AG04450 (cell line): ENCODE results near the gene GPR157. TPM values are rescaled to one million over a fixed set of nuclear protein-coding genes. Genes with fewer than 3 reads are reported as not detected.
"Not testable (repeated sequence)": the region's sequence is repeated elsewhere in the genome, so short reads cannot be mapped to it uniquely, and the experiment has no call there.

Source experiments
- CTCF ChIA-PET: fragments of 300-600, 350-600 bp; formaldehyde crosslinking; extraction: SDS; loops from one replicate; lab custom pipeline; 2022; ENCODE audit warnings: antibody characterized with exemption, inconsistent platforms; lab: Charles Lee
- POLR2A ChIA-PET: fragments of 350-600 bp; formaldehyde crosslinking; extraction: SDS; loops from one replicate; lab custom pipeline; 2021; ENCODE audit warnings: antibody characterized with exemption, inconsistent platforms; lab: Yijun Ruan, JAX
- DNase-seq: peaks from one replicate; pipeline ENCODE4 v3.0.0-alpha.2; 2011; ENCODE audit warnings: low read depth, low spot score
- H3K27ac ChIP-seq: one replicate; pipeline ENCODE4 v1.5.1; 2012; ENCODE audit warnings: low read depth, low read length, control low read depth
- H3K27me3 ChIP-seq: one replicate; pipeline ENCODE4 v1.6.0; 2012; ENCODE audit warnings: low read length; ENCODE audit not compliant: control insufficient read depth, insufficient read depth
- H3K4me3 ChIP-seq: 2 replicates; pipeline ENCODE4 v1.5.1; 2011; ENCODE audit warnings: mild to moderate bottlenecking, low read depth, low read length, control low read depth
- H3K9me3 ChIP-seq: 2 replicates; pipeline ENCODE4 v1.5.1; 2012; ENCODE audit warnings: low read length; ENCODE audit not compliant: control insufficient read depth, insufficient read depth
- CTCF ChIP-seq: IDR thresholded peaks from 2 replicates; pipeline ENCODE4 v1.5.1; 2011; ENCODE audit warnings: low read depth, low read length, control low read depth, inconsistent platforms
- polyA plus RNA-seq: library from polyadenylated mRNA; depleted of rRNA; stranded (reverse); fragments of >200 nt; gene quantifications from 2 replicates; pipeline ENCODE4 v1.2.3, GENCODE V29; 2011

The GPR157 gene
- polyA plus RNA-seq, 1 experiment: 1.1 TPM

- DNase-seq: no peak
- ChIA-PET CTCF (interaction anchor here (1.3 kb wide), 1 partner anchor 90 kb away, joined by 9 read pairs; no protein-coding TSS in a partner anchor), POLR2A (no interaction called here)
Measured at GRCh38 chr1:9095818-9096217, 33.1 kb downstream of the GPR157 start.

DNA sequence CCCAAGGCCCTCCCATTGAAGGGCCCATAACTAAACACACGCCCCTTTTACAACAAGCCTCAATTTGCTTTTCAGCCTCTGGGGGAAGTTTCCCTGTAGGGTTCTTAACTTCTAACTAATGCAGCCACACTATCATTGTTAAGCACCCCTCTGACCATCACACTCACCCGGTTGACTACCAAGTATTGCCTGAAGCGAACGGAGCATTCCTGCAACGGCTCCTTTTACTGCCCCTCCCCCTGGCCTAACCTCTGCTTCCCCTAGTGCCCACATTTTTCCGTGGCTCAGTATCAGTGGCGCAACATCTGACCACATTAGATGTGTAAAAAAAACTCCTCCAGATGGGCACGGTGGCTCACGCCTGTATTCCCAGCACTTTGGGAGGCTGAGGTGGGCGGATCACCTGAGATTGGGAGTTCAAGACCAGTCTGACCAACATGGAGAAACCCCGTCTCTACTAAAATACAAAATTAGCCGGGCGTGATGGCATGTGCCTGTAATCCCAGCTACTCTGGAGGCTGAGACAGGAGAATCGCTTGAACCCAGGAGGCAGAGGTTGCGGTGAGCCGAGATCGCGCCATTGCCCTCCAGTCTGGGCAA lies 34.8 kb downstream of the GPR157 start:
- DNase-seq, H3K27ac ChIP-seq, H3K4me3 ChIP-seq, H3K9me3 ChIP-seq, POLR2A ChIA-PET: not testable (repeated sequence)
- CTCF ChIA-PET: interaction anchor here (1.1 kb wide), 1 partner anchor 8 kb away, joined by 5 read pairs; no protein-coding TSS in a partner anchor
- H3K27me3 ChIP-seq: peaks cover 36% of the 10 kb centered on the region

More at GRCh38 chr1:9095818-9096217, 33.1 kb downstream of the GPR157 start:
- Histone ChIP-seq H3K9me3 (peaks cover 8% of the 10 kb centered on the region; the same call in 1 of the 2 replicates), H3K27ac (no peak overlapping the region), H3K27me3 (peaks cover 28% of the 10 kb centered on the region), H3K4me3 (no peak overlapping the region)
- TF ChIP-seq CTCF: no peak

GRCh38 chr1:9093581-9093980 lies 35.3 kb downstream of the GPR157 start:
- no peak overlapping the region for H3K27ac ChIP-seq
- CTCF ChIA-PET: interaction anchor here (1.1 to 1.4 kb wide), 2 partner anchors 8 to 88 kb away, joined by 4 to 5 read pairs; no protein-coding TSS in a partner anchor
- TF ChIP-seq CTCF: no peak
- POLR2A ChIA-PET: no interaction called here
- peaks cover 38% of the 10 kb centered on the region for H3K27me3 ChIP-seq
- H3K9me3 ChIP-seq: peaks cover 8% of the 10 kb centered on the region; the same call in 1 of the 2 replicates
- H3K4me3 ChIP-seq: no peak overlapping the region
- DNase-seq: no peak

GRCh38 chr1:9093091-9093490 lies 35.8 kb downstream of the GPR157 start:
- H3K9me3 ChIP-seq: peaks cover 8% of the 10 kb centered on the region; the same call in 1 of the 2 replicates
- no peak for TF ChIP-seq CTCF
- H3K4me3 ChIP-seq: no peak overlapping the region
- H3K27ac ChIP-seq: no peak overlapping the region
- DNase-seq: no peak
- CTCF ChIA-PET: interaction anchor here (1.1 to 1.4 kb wide), 2 partner anchors 9 to 88 kb away, joined by 4 to 5 read pairs; no protein-coding TSS in a partner anchor
- H3K27me3 ChIP-seq: peaks cover 41% of the 10 kb centered on the region
- POLR2A ChIA-PET: no interaction called here

GRCh38 chr1:9088807-9089206 lies 40.1 kb downstream of the GPR157 start:
- peaks cover 43% of the 10 kb centered on the region for H3K27me3 ChIP-seq
- ChIA-PET CTCF (no interaction called here), POLR2A (no interaction called here)
- no peak for DNase-seq
- H3K27ac ChIP-seq: no peak overlapping the region
- TF ChIP-seq CTCF: no peak
- no peak overlapping the region for H3K4me3 ChIP-seq
- H3K9me3 ChIP-seq: peaks cover 9% of the 10 kb centered on the region
